ENCODE data around the gene SEC22A. TPM values are rescaled to one million over a fixed set of nuclear protein-coding genes. Genes with fewer than 3 reads are reported as not detected.

The SEC22A gene
- total and polyA plus RNA-seq, 2 donors (not counting 1 experiment from before 2014, with no cell fraction given): 15.6 to 19.3 TPM

GRCh38 chr3:123318374-123318773, 116.6 kb downstream of the SEC22A start:
- ATAC-seq (ENCODE audit: low read depth) (no peak), DNase-seq (no peak)
- Histone ChIP-seq H3K4me1 (ENCODE audit: control insufficient read depth in 2 of 2, insufficient read depth in 2 of 2, low read length in 2 of 2) (no peaks in the 10 kb centered on the region), H3K4me3 (ENCODE audit: control extremely low read depth in 1 of 5, extremely low read depth in 1 of 5, insufficient read depth in 1 of 5, low read depth in 2 of 5, low read length in 4 of 5) (no peak overlapping the region), H3K9ac (ENCODE audit: low read length) (no peak overlapping the region), H3K79me2 (ENCODE audit: control insufficient read depth, insufficient read depth, low read length) (no peaks in the 10 kb centered on the region), H3K4me2 (replicated peaks; ENCODE audit: low read depth, low read length, poor library complexity, severe bottlenecking) (no peak overlapping the region), H3K27ac (ENCODE audit: low read length in 2 of 2) (no peak overlapping the region), H3K27me3 (replicated peaks in 1 of 4; ENCODE audit: control extremely low read depth in 1 of 4, control insufficient read depth in 3 of 4, insufficient read depth in 4 of 4, low read length in 3 of 4) (peaks cover 0 to 4% (median 0%) of the 10 kb centered on the region in 4 experiments), H2AFZ (ENCODE audit: insufficient read depth, low read depth, low read length, poor library complexity, severe bottlenecking) (no peak overlapping the region), H4K20me1 (ENCODE audit: control insufficient read depth, insufficient read depth, low read length, poor library complexity, severe bottlenecking) (no peaks in the 10 kb centered on the region), H3K9me3 (ENCODE audit: control extremely low read depth in 1 of 3, control insufficient read depth in 2 of 3, insufficient read depth in 1 of 3, low read length in 2 of 3) (peaks cover 0 to 5% (median 0%) of the 10 kb centered on the region in 3 donors), H3K36me3 (replicated peaks in 1 of 2; ENCODE audit: control extremely low read depth in 1 of 2, control insufficient read depth in 1 of 2, extremely low read depth in 1 of 2, insufficient read depth in 2 of 2, low read length in 1 of 2) (no peaks in the 10 kb centered on the region)
- WGBS (ENCODE audit: insufficient coverage): 73% methylated on average over 3 of the region's 3 CpGs
- CTCF ChIA-PET: no interaction called here
- H3K4me1 Mint-ChIP-seq: no peaks in the 10 kb centered on the region
- no peak overlapping the region for H3K27ac Mint-ChIP-seq
- H3K27me3 Mint-ChIP-seq: peaks cover 41% of the 10 kb centered on the region
- intact Hi-C loops (cut with micrococcal nuclease): no loop called here
- no peak overlapping the region for H3K4me3 Mint-ChIP-seq
- TF ChIP-seq, protein P1, sequence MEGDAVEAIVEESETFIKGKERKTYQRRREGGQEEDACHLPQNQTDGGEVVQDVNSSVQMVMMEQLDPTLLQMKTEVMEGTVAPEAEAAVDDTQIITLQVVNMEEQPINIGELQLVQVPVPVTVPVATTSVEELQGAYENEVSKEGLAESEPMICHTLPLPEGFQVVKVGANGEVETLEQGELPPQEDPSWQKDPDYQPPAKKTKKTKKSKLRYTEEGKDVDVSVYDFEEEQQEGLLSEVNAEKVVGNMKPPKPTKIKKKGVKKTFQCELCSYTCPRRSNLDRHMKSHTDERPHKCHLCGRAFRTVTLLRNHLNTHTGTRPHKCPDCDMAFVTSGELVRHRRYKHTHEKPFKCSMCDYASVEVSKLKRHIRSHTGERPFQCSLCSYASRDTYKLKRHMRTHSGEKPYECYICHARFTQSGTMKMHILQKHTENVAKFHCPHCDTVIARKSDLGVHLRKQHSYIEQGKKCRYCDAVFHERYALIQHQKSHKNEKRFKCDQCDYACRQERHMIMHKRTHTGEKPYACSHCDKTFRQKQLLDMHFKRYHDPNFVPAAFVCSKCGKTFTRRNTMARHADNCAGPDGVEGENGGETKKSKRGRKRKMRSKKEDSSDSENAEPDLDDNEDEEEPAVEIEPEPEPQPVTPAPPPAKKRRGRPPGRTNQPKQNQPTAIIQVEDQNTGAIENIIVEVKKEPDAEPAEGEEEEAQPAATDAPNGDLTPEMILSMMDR (IDR thresholded peaks at IDR 0.05): no peak
- TF ChIP-seq EZH2 (IDR thresholded peaks at IDR 0.05; ENCODE audit: borderline replicate concordance, insufficient read depth, low read depth, low read length, poor library complexity, severe bottlenecking): no peak
- no peaks in the 10 kb centered on the region for H3K9me3 Mint-ChIP-seq (ENCODE audit: insufficient read depth)
- POLR2A ChIA-PET: no interaction called here

- no peak overlapping the region for H3K4me3 Mint-ChIP-seq
- no peak overlapping the region for H3K27ac Mint-ChIP-seq
- Histone ChIP-seq H3K4me2 (replicated peaks; ENCODE audit: low read depth, low read length, poor library complexity, severe bottlenecking) (no peak overlapping the region), H3K4me3 (ENCODE audit: control extremely low read depth in 1 of 5, extremely low read depth in 1 of 5, insufficient read depth in 1 of 5, low read depth in 2 of 5, low read length in 4 of 5) (no peak overlapping the region), H3K4me1 (ENCODE audit: control insufficient read depth in 2 of 2, insufficient read depth in 2 of 2, low read length in 2 of 2) (no peaks in the 10 kb centered on the region), H3K79me2 (ENCODE audit: control insufficient read depth, insufficient read depth, low read length) (no peaks in the 10 kb centered on the region), H3K9me3 (ENCODE audit: control extremely low read depth in 1 of 3, control insufficient read depth in 2 of 3, insufficient read depth in 1 of 3, low read length in 2 of 3) (peaks cover 0 to 5% (median 0%) of the 10 kb centered on the region in 3 donors), H4K20me1 (ENCODE audit: control insufficient read depth, insufficient read depth, low read length, poor library complexity, severe bottlenecking) (no peaks in the 10 kb centered on the region), H2AFZ (ENCODE audit: insufficient read depth, low read depth, low read length, poor library complexity, severe bottlenecking) (no peak overlapping the region), H3K9ac (ENCODE audit: low read length) (no peak overlapping the region), H3K27me3 (replicated peaks in 1 of 4; ENCODE audit: control extremely low read depth in 1 of 4, control insufficient read depth in 3 of 4, insufficient read depth in 4 of 4, low read length in 3 of 4) (peaks cover 0 to 4% (median 0%) of the 10 kb centered on the region in 4 experiments), H3K27ac (ENCODE audit: low read length in 2 of 2) (no peak overlapping the region), H3K36me3 (replicated peaks in 1 of 2; ENCODE audit: control extremely low read depth in 1 of 2, control insufficient read depth in 1 of 2, extremely low read depth in 1 of 2, insufficient read depth in 2 of 2, low read length in 1 of 2) (no peaks in the 10 kb centered on the region)
- no peak for TF ChIP-seq EZH2 (IDR thresholded peaks at IDR 0.05; ENCODE audit: borderline replicate concordance, insufficient read depth, low read depth, low read length, poor library complexity, severe bottlenecking)
- TF ChIP-seq, protein P1 (IDR thresholded peaks at IDR 0.05): no peak
- peaks cover 45% of the 10 kb centered on the region for H3K27me3 Mint-ChIP-seq
- ATAC-seq (ENCODE audit: low read depth) (no peak), DNase-seq (no peak)
- no peaks in the 10 kb centered on the region for H3K9me3 Mint-ChIP-seq (ENCODE audit: insufficient read depth)
- ChIA-PET POLR2A (no interaction called here), CTCF (no interaction called here)
- intact Hi-C loops (cut with micrococcal nuclease): no loop called here
- no peaks in the 10 kb centered on the region for H3K4me1 Mint-ChIP-seq
- 81% methylated on average over 9 of the region's 10 CpGs for WGBS (ENCODE audit: insufficient coverage)
These were observed 118.0 kb downstream of the SEC22A start for GRCh38 chr3:123319760-123320159.

Data from B cell (primary cell).